Neuronal stem cell (in vitro differentiated cells): ENCODE data around the gene STARD7.
"Not testable (repeated sequence)": the region's sequence is repeated elsewhere in the genome, so short reads cannot be mapped to it uniquely, and the experiment has no call there.

Source experiments
- DNase-seq: peaks from one replicate; pipeline ENCODE4 v3.0.0-alpha.2; 2013; ENCODE audit warnings: low spot score
- H2AFZ ChIP-seq: one replicate; pipeline ENCODE4 v1.6.1; 2013; ENCODE audit warnings: mild to moderate bottlenecking, low read length, inconsistent platforms
- H2AK5ac ChIP-seq: 2 replicates; pipeline ENCODE4 v1.6.1; 2013; ENCODE audit warnings: low read depth, mild to moderate bottlenecking, inconsistent platforms, low read length, moderate library complexity, mixed read lengths
- H2BK120ac ChIP-seq: 2 replicates; pipeline ENCODE4 v1.6.1; 2013; ENCODE audit warnings: low read depth, mild to moderate bottlenecking, inconsistent platforms, low read length, moderate library complexity, mixed read lengths
- H2BK12ac ChIP-seq: one replicate; pipeline ENCODE4 v1.6.1; 2013; ENCODE audit warnings: low read length, inconsistent platforms
- H2BK15ac ChIP-seq: 2 replicates; pipeline ENCODE4 v1.6.1; 2013; ENCODE audit warnings: mild to moderate bottlenecking, low read length, inconsistent platforms, mixed read lengths
- H2BK5ac ChIP-seq: one replicate; pipeline ENCODE4 v1.6.1; 2013; ENCODE audit warnings: inconsistent platforms, mild to moderate bottlenecking, low read length, moderate library complexity
- H3K14ac ChIP-seq: one replicate; pipeline ENCODE4 v1.6.1; 2013; ENCODE audit warnings: low read length, inconsistent platforms
- H3K18ac ChIP-seq: 2 replicates; pipeline ENCODE4 v1.6.1; 2013; ENCODE audit warnings: low read length, inconsistent platforms
- H3K23ac ChIP-seq: 2 replicates; pipeline ENCODE4 v1.6.1; 2013; ENCODE audit warnings: low read depth, mild to moderate bottlenecking, mixed read lengths, low read length, inconsistent platforms; ENCODE audit not compliant: poor library complexity
- H3K27ac ChIP-seq: replicated peaks from 3 replicates; pipeline ENCODE4 v1.5.1; 2013; ENCODE audit warnings: low read length, inconsistent platforms
- H3K27me3 ChIP-seq, 3 experiments: 2 replicates each; pipeline ENCODE4 v1.6.1; 2013; ENCODE audit warnings: low read length in 3 of 3, mild to moderate bottlenecking in 2 of 3, inconsistent platforms in 1 of 3, low read depth in 1 of 3, mixed read lengths in 1 of 3, moderate library complexity in 1 of 3; ENCODE audit not compliant: control insufficient read depth in 3 of 3, insufficient read depth in 3 of 3
- H3K36me3 ChIP-seq, 2 donors: replicated peaks in 1 of 2; 2 replicates each; pipeline ENCODE4 v1.6.1; 2013; ENCODE audit warnings: low read length in 2 of 2; ENCODE audit not compliant: control insufficient read depth in 2 of 2, insufficient read depth in 2 of 2
- H3K4ac ChIP-seq: 2 replicates; pipeline ENCODE4 v1.6.1; 2013; ENCODE audit warnings: inconsistent platforms, mild to moderate bottlenecking, low read length, moderate library complexity
- H3K4me1 ChIP-seq, 2 donors: 1 replicate in 1 of 2; 2 replicates in 1 of 2; pipeline ENCODE4 v1.6.1; 2013; ENCODE audit warnings: low read length in 2 of 2, low read depth in 1 of 2; ENCODE audit not compliant: control insufficient read depth in 2 of 2, insufficient read depth in 1 of 2
- H3K4me2 ChIP-seq: one replicate; pipeline ENCODE4 v1.6.1; 2013; ENCODE audit warnings: mild to moderate bottlenecking, low read length, inconsistent platforms; ENCODE audit not compliant: insufficient read depth, poor library complexity, severe bottlenecking
- H3K4me3 ChIP-seq, 2 donors: 2 replicates each; pipeline ENCODE4 v1.5.1; 2013; ENCODE audit warnings: low read length in 2 of 2, mild to moderate bottlenecking in 2 of 2, inconsistent platforms in 1 of 2, moderate library complexity in 1 of 2
- H3K79me1 ChIP-seq: one replicate; pipeline ENCODE4 v1.6.1; 2013; ENCODE audit warnings: low read depth, mild to moderate bottlenecking, inconsistent platforms, low read length, moderate library complexity
- H3K9ac ChIP-seq: one replicate; pipeline ENCODE4 v1.6.1; 2013; ENCODE audit warnings: mild to moderate bottlenecking, low read depth, low read length, inconsistent platforms; ENCODE audit not compliant: poor library complexity
- H3K9me3 ChIP-seq, 2 donors: replicated peaks in 1 of 2; 2 replicates each; pipeline versions ENCODE3 to v1.6.1; 2013; ENCODE audit warnings: low read length in 2 of 2, mild to moderate bottlenecking in 2 of 2, inconsistent platforms in 1 of 2, low read depth in 1 of 2, mixed read lengths in 1 of 2, moderate library complexity in 1 of 2; ENCODE audit not compliant: control insufficient read depth in 2 of 2, insufficient read depth in 1 of 2
- H4K8ac ChIP-seq: one replicate; pipeline ENCODE4 v1.6.1; 2013; ENCODE audit warnings: low read depth, mild to moderate bottlenecking, inconsistent platforms, low read length, moderate library complexity
- H4K91ac ChIP-seq: one replicate; pipeline ENCODE4 v1.6.1; 2013; ENCODE audit warnings: low read length, low read depth, mild to moderate bottlenecking, inconsistent platforms; ENCODE audit not compliant: poor library complexity
- WGBS, 2 donors: extraction: QIAGEN DNeasy Blood & Tissue Kit; methylation state at CpG; one replicate each; pipeline ENCODE4 v1.1.7; 2013; ENCODE audit warnings: missing lambda C conversion rate in 2 of 2, mixed read lengths in 1 of 2; ENCODE audit not compliant: insufficient read length in 2 of 2, insufficient replicate concordance in 1 of 2; ENCODE audit errors: extremely low coverage in 2 of 2; 5-methylcytosine and 5-hydroxymethylcytosine counted together

The STARD7 gene

DNA sequence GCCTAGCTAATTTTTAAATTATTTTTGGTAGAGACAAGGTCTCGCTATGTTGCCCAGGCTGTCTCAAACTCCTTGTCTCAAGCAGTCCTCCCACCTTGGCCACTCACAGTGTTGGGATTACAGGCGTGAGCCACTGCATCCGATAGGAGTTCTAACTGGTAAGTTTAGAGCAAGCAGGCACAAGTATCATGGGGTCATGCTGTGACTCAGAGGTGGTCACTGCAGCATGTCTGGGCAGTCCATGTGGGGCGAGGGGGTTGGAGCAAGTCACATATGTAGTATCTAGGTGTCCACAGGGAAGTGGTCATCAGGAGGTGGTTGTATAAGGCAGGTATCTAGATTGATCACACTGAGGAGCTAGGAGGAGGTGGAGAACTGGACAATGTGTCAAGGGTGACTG lies 22.7 kb upstream of the STARD7 start:
- Histone ChIP-seq H3K9ac (no peak overlapping the region), H3K23ac (no peak overlapping the region), H3K4me1 (peaks cover 0 to 4% of the 10 kb centered on the region in 2 donors), H3K4me2 (no peak overlapping the region), H2BK5ac (no peak overlapping the region), H3K79me1 (no peaks in the 10 kb centered on the region), H2BK12ac (no peak overlapping the region), H3K27me3 (no peaks in the 10 kb centered on the region), H4K91ac (no peak overlapping the region), H2BK15ac (no peak overlapping the region), H2AK5ac (no peak overlapping the region), H2BK120ac (no peak overlapping the region), H3K18ac (no peak overlapping the region), H3K4ac (no peak overlapping the region), H3K36me3 (no peaks in the 10 kb centered on the region), H2AFZ (no peak overlapping the region), H3K9me3 (no peaks in the 10 kb centered on the region), H4K8ac (no peak overlapping the region), H3K14ac (peak overlapping the region; percentile 1), H3K27ac (no peak overlapping the region), H3K4me3 (no peak overlapping the region)
- WGBS, 2 donors, result no CpG with 5 or more reads among the region's 4 CpGs
- DNase-seq, result no peak

DNA sequence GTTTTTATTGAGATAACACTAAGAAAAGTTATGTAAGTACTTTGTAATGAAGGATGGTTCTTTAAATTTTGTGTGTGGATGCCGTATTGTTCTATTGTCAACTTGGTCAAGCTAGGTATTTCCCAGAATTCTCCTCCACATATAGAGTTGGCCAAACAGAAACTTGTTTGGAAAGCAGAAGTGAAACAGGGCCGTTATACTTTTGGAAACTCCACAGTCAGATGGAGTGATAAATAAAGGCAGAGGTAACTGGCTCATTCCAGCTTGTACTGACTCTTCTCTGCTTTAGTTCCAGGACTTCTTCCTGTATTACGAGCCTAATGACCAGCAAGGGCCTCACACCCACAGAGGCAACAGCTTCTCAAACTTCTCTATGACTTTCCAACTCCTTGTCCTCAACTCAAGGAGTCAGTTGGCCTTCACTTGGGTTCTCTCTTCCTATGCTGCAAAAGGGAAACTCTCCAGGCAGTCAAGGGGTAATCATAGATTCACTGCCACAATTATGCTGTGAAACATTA lies 16.4 kb upstream of the STARD7 start:
- WGBS, 2 donors, result no CpG with 5 or more reads among the region's 3 CpGs
- Histone ChIP-seq H3K79me1 (peaks cover 2% of the 10 kb centered on the region), H3K18ac (no peak overlapping the region), H2AFZ (no peak overlapping the region), H3K14ac (no peak overlapping the region), H2AK5ac (no peak overlapping the region), H3K4ac (no peak overlapping the region), H3K23ac (no peak overlapping the region), H2BK12ac (no peak overlapping the region), H2BK5ac (no peak overlapping the region), H3K27ac (no peak overlapping the region), H3K4me3 (no peak overlapping the region), H3K36me3 (peaks cover 0 to 6% of the 10 kb centered on the region in 2 donors), H4K8ac (no peak overlapping the region), H3K9ac (no peak overlapping the region), H4K91ac (no peak overlapping the region), H3K4me1 (no peaks in the 10 kb centered on the region), H3K9me3 (no peaks in the 10 kb centered on the region), H2BK120ac (no peak overlapping the region), H3K4me2 (no peak overlapping the region), H3K27me3 (no peaks in the 10 kb centered on the region), H2BK15ac (no peak overlapping the region)
- no peak for DNase-seq

DNA sequence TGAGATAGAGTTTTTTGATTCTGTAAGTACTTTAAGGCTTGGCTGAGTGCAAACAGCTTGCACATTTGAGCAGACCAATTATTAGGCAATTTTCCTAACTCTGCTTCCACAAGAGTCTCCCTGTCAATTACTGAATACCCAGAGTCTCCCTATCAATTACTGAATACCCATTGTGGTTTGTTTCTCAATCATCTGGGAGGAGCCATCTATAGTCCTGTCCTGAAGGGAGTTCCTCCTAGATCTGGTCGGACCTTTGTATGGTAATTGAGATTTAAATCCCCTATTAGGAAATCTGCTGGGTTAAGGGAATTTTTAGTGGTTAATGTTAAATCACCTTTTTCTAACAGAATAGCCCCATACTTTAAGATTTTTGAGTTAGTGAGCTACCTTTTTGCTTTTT lies 12.5 kb upstream of the STARD7 start:
- H2BK120ac ChIP-seq, H2BK12ac ChIP-seq, H2AFZ ChIP-seq, H3K4me1 ChIP-seq, H3K9me3 ChIP-seq, H3K14ac ChIP-seq, H2BK5ac ChIP-seq, H3K23ac ChIP-seq, H3K79me1 ChIP-seq, H3K9ac ChIP-seq, H3K27ac ChIP-seq, H3K4ac ChIP-seq, H4K8ac ChIP-seq, H3K4me2 ChIP-seq, H3K18ac ChIP-seq, H3K36me3 ChIP-seq, H2AK5ac ChIP-seq, H4K91ac ChIP-seq, DNase-seq, H2BK15ac ChIP-seq, H3K4me3 ChIP-seq, H3K27me3 ChIP-seq: not testable (repeated sequence)
- no CpG with 5 or more reads among the region's 1 CpG for WGBS, 2 donors

DNA sequence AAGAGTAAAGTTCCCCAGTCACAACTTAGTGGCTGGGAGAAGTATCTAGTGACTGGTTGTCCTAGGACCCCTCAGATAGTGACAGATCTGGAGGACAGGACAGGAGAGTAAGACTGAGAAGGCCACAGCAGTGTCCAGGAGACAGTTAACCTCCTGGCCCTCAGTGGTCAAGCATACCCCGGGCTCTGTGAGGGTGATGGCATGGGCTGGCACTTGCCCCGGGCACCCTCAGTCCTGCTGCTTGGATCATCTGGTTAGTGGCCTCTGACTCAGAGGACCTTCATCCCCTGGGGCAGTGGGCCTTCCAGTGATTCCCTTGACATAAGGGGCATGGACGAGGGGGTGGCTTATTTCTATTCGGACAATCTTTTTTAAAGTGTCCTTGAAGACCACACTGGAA lies 11.3 kb upstream of the STARD7 start:
- no CpG with 5 or more reads among the region's 4 CpGs for WGBS, 2 donors
- not testable (repeated sequence) for H3K4ac ChIP-seq, DNase-seq, H2AK5ac ChIP-seq, H3K9me3 ChIP-seq, H3K18ac ChIP-seq, H2AFZ ChIP-seq, H3K27me3 ChIP-seq, H3K27ac ChIP-seq, H3K9ac ChIP-seq, H4K91ac ChIP-seq, H3K4me3 ChIP-seq, H2BK5ac ChIP-seq, H3K23ac ChIP-seq, H3K4me1 ChIP-seq, H3K4me2 ChIP-seq, H3K14ac ChIP-seq, H3K36me3 ChIP-seq, H2BK120ac ChIP-seq, H2BK15ac ChIP-seq, H2BK12ac ChIP-seq, H3K79me1 ChIP-seq, H4K8ac ChIP-seq
